ENCODE results near the gene RAD51B. TPM values are rescaled to one million over a fixed set of nuclear protein-coding genes. Genes with fewer than 3 reads are reported as not detected.

Gene RAD51B
- total RNA-seq, 1 experiment from 2014 or later = 20.0 TPM

DNA sequence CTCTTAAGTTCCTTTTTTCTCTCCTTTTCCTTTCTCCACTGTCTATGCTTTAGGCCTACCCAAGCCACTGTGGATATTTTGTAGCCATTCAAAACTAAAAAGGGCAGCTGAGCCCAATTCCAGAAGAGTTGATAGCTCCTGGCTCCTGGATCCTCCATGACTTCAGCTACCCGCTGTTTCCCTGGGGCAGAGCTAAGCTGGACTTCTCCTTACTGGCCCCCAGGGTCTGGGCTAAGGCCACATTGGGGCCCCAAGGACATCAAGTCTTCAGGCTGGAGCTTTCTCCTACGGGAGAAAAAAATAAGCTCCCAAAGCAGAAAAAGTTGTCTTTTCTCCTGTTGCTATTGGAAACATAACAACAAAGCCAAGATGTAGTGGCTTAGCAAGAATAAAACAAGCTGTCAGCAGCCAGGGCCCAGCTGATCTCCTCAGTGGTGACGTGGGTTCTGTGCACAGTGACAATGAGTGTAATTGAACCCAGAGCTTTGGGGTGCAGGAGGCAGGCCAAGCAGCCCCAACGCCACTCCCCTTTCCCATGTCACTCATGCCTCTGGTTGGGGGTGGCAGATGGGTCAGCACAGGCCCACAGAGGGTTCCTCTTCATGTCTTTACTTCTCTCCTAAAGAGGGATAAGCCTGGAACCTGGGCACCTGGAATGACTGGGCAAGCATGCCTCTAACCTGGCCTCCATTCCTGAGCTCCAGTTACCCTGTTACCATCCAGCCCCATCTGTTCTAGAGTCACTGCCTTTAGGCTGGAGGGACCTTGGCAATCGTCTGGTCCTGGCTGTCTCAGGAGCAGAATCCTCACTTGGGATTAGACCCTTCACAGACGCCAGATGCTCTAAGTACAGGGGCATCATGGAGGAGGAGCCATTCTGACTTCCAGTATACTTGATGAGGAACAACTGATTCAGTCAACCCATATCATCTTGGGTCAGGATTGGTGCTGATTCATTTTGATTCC is 802.1 kb downstream of the RAD51B start:
- ChIA-PET CTCF (no interaction called here), POLR2A (no interaction called here), RAD21 (ENCODE audit: low non-redundant PET in 1 of 2, low total read pairs in 2 of 2, uncharacterized antibody in 2 of 2, unreplicated experiment in 2 of 2) (no interaction called here)
- ATAC-seq (no peak), DNase-seq (ENCODE audit: low read depth, low spot score) (no peak)
- BruUV-seq (replicated peaks) = no TSS peak
- Histone ChIP-seq H3K4me3 (replicated peaks in 1 of 2; ENCODE audit: low read depth in 1 of 2, low read length in 2 of 2) (no peak overlapping the region), H4K20me1 (ENCODE audit: insufficient read depth) (no peaks in the 10 kb centered on the region), H3K4me2 (ENCODE audit: low read length) (no peak overlapping the region), H2AFZ (ENCODE audit: low read depth, low read length, poor library complexity, severe bottlenecking) (no peak overlapping the region), H3K9ac (ENCODE audit: low read length) (no peak overlapping the region), H3K79me2 (ENCODE audit: insufficient read depth, low read length) (no peaks in the 10 kb centered on the region), H3K9me2 (ENCODE audit: insufficient read depth) (no peaks in the 10 kb centered on the region), H3K36me3 (ENCODE audit: control insufficient read depth in 1 of 2, insufficient read depth in 2 of 2, low read length in 2 of 2) (peaks cover 0 to 4% of the 10 kb centered on the region in 2 experiments; a peak in 1 of 4 replicates), H3K27ac (ENCODE audit: low read depth, low read length) (no peak overlapping the region), H3K27me3 (ENCODE audit: insufficient read depth, low read length) (no peaks in the 10 kb centered on the region), H3K9me3 (ENCODE audit: control insufficient read depth in 1 of 2, insufficient read depth in 1 of 2, low read depth in 1 of 2, low read length in 2 of 2) (peaks cover 16 to 20% of the 10 kb centered on the region in 2 experiments; a peak in 2 of 4 replicates), H3K4me1 (ENCODE audit: control insufficient read depth in 1 of 2, insufficient read depth in 2 of 2, low read length in 2 of 2) (peaks cover 20 to 32% of the 10 kb centered on the region in 2 experiments)
- intact Hi-C loops (cut with micrococcal nuclease) = no loop called here
- TF ChIP-seq CBX3 (IDR thresholded peaks at IDR 0.05; ENCODE audit: low read depth) = no peak
- no peak for TF ChIP-seq POLR2A (IDR thresholded peaks at IDR 0.05; ENCODE audit: borderline replicate concordance, extremely low read depth, insufficient read depth, insufficient read length)
- TF ChIP-seq, protein P1, sequence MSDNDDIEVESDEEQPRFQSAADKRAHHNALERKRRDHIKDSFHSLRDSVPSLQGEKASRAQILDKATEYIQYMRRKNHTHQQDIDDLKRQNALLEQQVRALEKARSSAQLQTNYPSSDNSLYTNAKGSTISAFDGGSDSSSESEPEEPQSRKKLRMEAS (IDR thresholded peaks at IDR 0.05) = no peak
- no peak for TF ChIP-seq EZH2 (IDR thresholded peaks at IDR 0.05)
- no peak for TF ChIP-seq YY1 (IDR thresholded peaks at IDR 0.05; ENCODE audit: extremely low read depth, insufficient replicate concordance, low read depth, low read length)
- TF ChIP-seq POLR2AphosphoS5 (IDR thresholded peaks at IDR 0.05; ENCODE audit: low read depth, low read length) = no peak
- no peak for TF ChIP-seq RAD21 (IDR thresholded peaks at IDR 0.05; ENCODE audit: low read depth)
- TF ChIP-seq ELF1 (IDR thresholded peaks at IDR 0.05; ENCODE audit: borderline replicate concordance, low read depth) = no peak
- TF ChIP-seq, protein P2, sequence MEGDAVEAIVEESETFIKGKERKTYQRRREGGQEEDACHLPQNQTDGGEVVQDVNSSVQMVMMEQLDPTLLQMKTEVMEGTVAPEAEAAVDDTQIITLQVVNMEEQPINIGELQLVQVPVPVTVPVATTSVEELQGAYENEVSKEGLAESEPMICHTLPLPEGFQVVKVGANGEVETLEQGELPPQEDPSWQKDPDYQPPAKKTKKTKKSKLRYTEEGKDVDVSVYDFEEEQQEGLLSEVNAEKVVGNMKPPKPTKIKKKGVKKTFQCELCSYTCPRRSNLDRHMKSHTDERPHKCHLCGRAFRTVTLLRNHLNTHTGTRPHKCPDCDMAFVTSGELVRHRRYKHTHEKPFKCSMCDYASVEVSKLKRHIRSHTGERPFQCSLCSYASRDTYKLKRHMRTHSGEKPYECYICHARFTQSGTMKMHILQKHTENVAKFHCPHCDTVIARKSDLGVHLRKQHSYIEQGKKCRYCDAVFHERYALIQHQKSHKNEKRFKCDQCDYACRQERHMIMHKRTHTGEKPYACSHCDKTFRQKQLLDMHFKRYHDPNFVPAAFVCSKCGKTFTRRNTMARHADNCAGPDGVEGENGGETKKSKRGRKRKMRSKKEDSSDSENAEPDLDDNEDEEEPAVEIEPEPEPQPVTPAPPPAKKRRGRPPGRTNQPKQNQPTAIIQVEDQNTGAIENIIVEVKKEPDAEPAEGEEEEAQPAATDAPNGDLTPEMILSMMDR (IDR thresholded peaks at IDR 0.05 in 2 of 3, conservative IDR thresholded peaks at IDR 0.05 in 1 of 3; ENCODE audit: borderline replicate concordance in 1 of 3, insufficient read depth in 1 of 3, low read depth in 2 of 3, low read length in 2 of 3) = no peak
- TF ChIP-seq SRF (IDR thresholded peaks at IDR 0.05; ENCODE audit: low read depth) = no peak
- TF ChIP-seq SIN3A (IDR thresholded peaks at IDR 0.05; ENCODE audit: low read depth) = no peak
- no peak for TF ChIP-seq SP1 (IDR thresholded peaks at IDR 0.05; ENCODE audit: low read depth)
- TF ChIP-seq ZNF274 (IDR thresholded peaks at IDR 0.05; ENCODE audit: low read depth, low read length) = no peak

Data from HCT116 (cell line).